Astrocyte (in vitro differentiated cells and primary cell): Measurements from ENCODE around the gene SYT3.
"Not testable (repeated sequence)": the region's sequence is repeated elsewhere in the genome, so short reads cannot be mapped to it uniquely, and the experiment has no call there.

ENCODE experiments used
- CTCF ChIP-seq: IDR thresholded peaks from 2 replicates; pipeline ENCODE4 v1.5.1; 2011; ENCODE audit warnings: low read depth, mild to moderate bottlenecking, inconsistent platforms, low read length, moderate library complexity; ENCODE audit not compliant: insufficient read depth
- EZH2 ChIP-seq: IDR thresholded peaks from 2 replicates; pipeline ENCODE4 v1.6.1; 2012; ENCODE audit warnings: mild to moderate bottlenecking, low read length, inconsistent platforms; ENCODE audit not compliant: insufficient read depth

GRCh38 chr19:50618379-50618778 is 21.3 kb downstream of the SYT3 start:
- not testable (repeated sequence) for TF ChIP-seq CTCF, EZH2
